NCI-H128 (cell line): Measurements from ENCODE around the gene VDR.

Experiments used
- DNase-seq: peaks from one replicate; lab custom pipeline; 2025; ENCODE audit not compliant: unreplicated experiment; lab: John Stamatoyannopoulos, UW

VDR gene

GRCh38 chr12:47875746-47876439 lies 28.9 kb downstream of the VDR start:
- DNase-seq = no peak

- DNase-seq = no peak
Observed at GRCh38 chr12:47874316-47874715, 30.5 kb downstream of the VDR start.

- DNase-seq = no peak
Observed at GRCh38 chr12:47870175-47870781, 34.5 kb downstream of the VDR start.

- no peak for DNase-seq
Observed at GRCh38 chr12:47868552-47869031, 36.2 kb downstream of the VDR start.

- DNase-seq = no peak
Observed at GRCh38 chr12:47868041-47868440, 36.8 kb downstream of the VDR start.

- no peak for DNase-seq
Observed at GRCh38 chr12:47867495-47867941, 37.3 kb downstream of the VDR start.

GRCh38 chr12:47864646-47865235 lies 40.1 kb downstream of the VDR start:
- no peak for DNase-seq

- DNase-seq = no peak
Observed at GRCh38 chr12:47863985-47864384, 40.8 kb downstream of the VDR start.

GRCh38 chr12:47863467-47863866 lies 41.3 kb downstream of the VDR start:
- no peak for DNase-seq

- DNase-seq = no peak
Observed at GRCh38 chr12:47862881-47863280, 41.9 kb downstream of the VDR start.

GRCh38 chr12:47862167-47862750 lies 42.5 kb downstream of the VDR start:
- no peak for DNase-seq

GRCh38 chr12:47860873-47861272 lies 43.9 kb downstream of the VDR start:
- no peak for DNase-seq

GRCh38 chr12:47860279-47860841 lies 44.4 kb downstream of the VDR start:
- DNase-seq = no peak

GRCh38 chr12:47858511-47859266 lies 46.1 kb downstream of the VDR start:
- DNase-seq = no peak

- DNase-seq = no peak
Observed at GRCh38 chr12:47856721-47857575, 47.8 kb downstream of the VDR start.

- no peak for DNase-seq
Observed at GRCh38 chr12:47856094-47856493, 48.7 kb downstream of the VDR start.

GRCh38 chr12:47855502-47855901 lies 49.3 kb downstream of the VDR start:
- DNase-seq = no peak

GRCh38 chr12:47854531-47854930 lies 50.3 kb downstream of the VDR start:
- DNase-seq = no peak

GRCh38 chr12:47852096-47852571 lies 52.7 kb downstream of the VDR start:
- no peak for DNase-seq
